ENCODE measurements around the gene ASCL1.

The ASCL1 gene

GRCh38 chr12:102953221-102953620, 4.3 kb upstream of the ASCL1 start:
- no peak for DNase-seq

GRCh38 chr12:102954134-102954533, 3.3 kb upstream of the ASCL1 start:
- no peak for DNase-seq

- no peak for DNase-seq
Measured at GRCh38 chr12:102955926-102956737, 1.3 kb upstream of the ASCL1 start.

GRCh38 chr12:102956738-102957327, 641 bp upstream of the ASCL1 start:
- DNase-seq, result no peak

GRCh38 chr12:102958073-102958829, 777 bp downstream of the ASCL1 start:
- DNase-seq, result no peak

GRCh38 chr12:102958830-102959176, 1.3 kb downstream of the ASCL1 start:
- no peak for DNase-seq

- no peak for DNase-seq
Measured at GRCh38 chr12:102959391-102959790, 1.9 kb downstream of the ASCL1 start.

- no peak for DNase-seq
Measured at GRCh38 chr12:102960766-102961465, 3.4 kb downstream of the ASCL1 start.

GRCh38 chr12:102961466-102961855, 4.0 kb downstream of the ASCL1 start:
- no peak for DNase-seq

- no peak for DNase-seq
Measured at GRCh38 chr12:102962532-102962931, 5.1 kb downstream of the ASCL1 start.

GRCh38 chr12:102962986-102963385, 5.5 kb downstream of the ASCL1 start:
- DNase-seq, result no peak

GRCh38 chr12:102963796-102964195, 6.3 kb downstream of the ASCL1 start:
- no peak for DNase-seq

GRCh38 chr12:102964872-102965271, 7.4 kb downstream of the ASCL1 start:
- no peak for DNase-seq

- DNase-seq, result no peak
Measured at GRCh38 chr12:102965281-102966155, 8.0 kb downstream of the ASCL1 start.

GRCh38 chr12:102966200-102966863, 8.9 kb downstream of the ASCL1 start:
- no peak for DNase-seq

GRCh38 chr12:102970780-102971179, 13.3 kb downstream of the ASCL1 start:
- no peak for DNase-seq

- DNase-seq, result no peak
Measured at GRCh38 chr12:102971227-102971626, 13.8 kb downstream of the ASCL1 start.

- DNase-seq, result no peak
Measured at GRCh38 chr12:102973583-102973982, 16.1 kb downstream of the ASCL1 start.

- DNase-seq, result no peak
Measured at GRCh38 chr12:102976609-102977280, 19.3 kb downstream of the ASCL1 start.

- no peak for DNase-seq
Measured at GRCh38 chr12:102977945-102978706, 20.7 kb downstream of the ASCL1 start.

All from activated naive CD4-positive, alpha-beta T cell (primary cell).